HG02884 (cell line): Measurements from ENCODE around the gene MFRP.

Source experiments
- ATAC-seq: cut with Tn5 transposase; IDR thresholded peaks from one replicate; pipeline ENCODE4 v1.9.1; 2021; ENCODE audit warnings: mild to moderate bottlenecking, moderate library complexity; ENCODE audit not compliant: unreplicated experiment

The MFRP gene

GRCh38 chr11:119373059-119373920 is 26.8 kb upstream of the MFRP start:
- no peak for ATAC-seq

GRCh38 chr11:119372260-119373058 is 26.0 kb upstream of the MFRP start:
- ATAC-seq = no peak

- ATAC-seq = no peak
Measured at GRCh38 chr11:119371778-119372182, 25.3 kb upstream of the MFRP start.

- ATAC-seq = no peak
Measured at GRCh38 chr11:119371067-119371601, 24.6 kb upstream of the MFRP start.

GRCh38 chr11:119370486-119371046 is 24.1 kb upstream of the MFRP start:
- no peak for ATAC-seq

- ATAC-seq = no peak
Measured at GRCh38 chr11:119369132-119369925, 22.8 kb upstream of the MFRP start.

- ATAC-seq = no peak
Measured at GRCh38 chr11:119368121-119369034, 21.9 kb upstream of the MFRP start.

- no peak for ATAC-seq
Measured at GRCh38 chr11:119367661-119368120, 21.2 kb upstream of the MFRP start.

GRCh38 chr11:119366690-119367620 is 20.4 kb upstream of the MFRP start:
- no peak for ATAC-seq

GRCh38 chr11:119365071-119365591 is 18.6 kb upstream of the MFRP start:
- ATAC-seq = no peak

- no peak for ATAC-seq
Measured at GRCh38 chr11:119363851-119364590, 17.5 kb upstream of the MFRP start.

- ATAC-seq = no peak
Measured at GRCh38 chr11:119363081-119363850, 16.8 kb upstream of the MFRP start.

GRCh38 chr11:119362741-119363080 is 16.2 kb upstream of the MFRP start:
- ATAC-seq = no peak

- no peak for ATAC-seq
Measured at GRCh38 chr11:119361941-119362725, 15.6 kb upstream of the MFRP start.

GRCh38 chr11:119361056-119361787 is 14.7 kb upstream of the MFRP start:
- ATAC-seq = no peak
